ENCODE measurements around the gene VWA8.
"Not testable (repeated sequence)": the region's sequence is repeated elsewhere in the genome, so short reads cannot be mapped to it uniquely, and the experiment has no call there.

The VWA8 gene

DNA sequence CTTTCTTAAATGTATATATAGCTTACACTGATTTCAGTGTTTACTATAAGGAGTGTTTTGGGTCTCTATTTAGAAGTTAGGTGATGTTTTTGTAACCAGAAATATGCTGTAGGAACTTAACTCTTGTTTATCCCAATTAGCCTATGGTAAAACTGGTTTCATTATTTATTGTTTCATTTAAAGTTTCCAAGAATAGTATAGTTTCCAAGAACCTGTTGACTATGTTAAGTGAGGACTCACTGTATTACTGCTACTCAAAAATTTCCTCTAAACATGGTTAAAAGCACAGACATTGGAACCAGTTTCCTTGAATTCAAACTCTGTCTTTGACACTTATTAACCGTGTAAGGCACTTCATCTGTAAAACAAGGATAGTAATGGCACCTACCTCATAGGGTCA lies 316.2 kb downstream of the VWA8 start:
- no peak for DNase-seq (ENCODE audit: low read depth)

DNA sequence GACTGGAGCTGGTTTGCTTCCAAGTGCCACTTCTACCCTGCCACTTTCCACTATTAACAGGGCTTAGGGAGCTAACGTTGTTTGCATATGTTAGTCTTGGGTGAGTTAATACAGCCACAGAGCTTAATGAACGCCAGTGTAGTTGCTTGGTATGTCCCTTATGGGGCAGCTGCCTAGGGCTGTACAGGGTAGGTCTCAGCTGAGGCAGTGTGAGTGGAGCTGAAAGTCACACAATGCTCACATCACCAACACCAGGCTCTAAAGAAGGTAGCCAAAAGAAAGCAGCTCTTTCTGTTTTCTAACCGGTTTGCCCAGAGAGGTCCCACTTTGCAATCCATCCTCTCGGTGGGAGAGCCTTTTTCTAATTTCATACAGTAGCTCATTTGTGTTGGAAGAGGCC lies 317.4 kb downstream of the VWA8 start:
- no peak for DNase-seq (ENCODE audit: low read depth)

- no peak for DNase-seq (ENCODE audit: low read depth)
These were observed 318.9 kb downstream of the VWA8 start for GRCh38 chr13:41641961-41642360.

DNA sequence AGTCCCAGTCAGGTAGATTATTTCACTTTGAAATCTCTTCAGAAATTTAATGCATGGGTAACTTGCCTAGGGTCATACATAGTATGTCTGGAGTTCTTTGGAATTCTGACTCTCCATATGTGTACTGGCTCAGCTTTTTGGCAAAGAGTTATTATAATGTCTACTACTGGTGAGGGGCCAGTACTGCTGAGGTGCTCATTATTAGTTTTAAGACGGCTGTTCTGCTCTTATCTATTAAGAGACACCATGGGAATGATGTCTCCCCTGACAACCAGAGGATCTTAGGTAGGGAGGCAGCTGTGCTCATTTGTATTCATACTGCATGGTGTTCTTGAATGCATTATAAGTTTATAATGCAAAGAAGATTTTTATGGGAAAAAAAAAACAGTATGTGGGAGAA lies 319.5 kb downstream of the VWA8 start:
- DNase-seq (ENCODE audit: low read depth) = no peak

GRCh38 chr13:41639955-41640780 lies 320.7 kb downstream of the VWA8 start:
- DNase-seq (ENCODE audit: low read depth) = no peak

GRCh38 chr13:41639237-41639904 lies 321.5 kb downstream of the VWA8 start:
- no peak for DNase-seq (ENCODE audit: low read depth)

- no peak for DNase-seq (ENCODE audit: low read depth)
These were observed 323.3 kb downstream of the VWA8 start for GRCh38 chr13:41637586-41637985.

GRCh38 chr13:41637032-41637431 lies 323.9 kb downstream of the VWA8 start:
- not testable (repeated sequence) for DNase-seq (ENCODE audit: low read depth)

DNA sequence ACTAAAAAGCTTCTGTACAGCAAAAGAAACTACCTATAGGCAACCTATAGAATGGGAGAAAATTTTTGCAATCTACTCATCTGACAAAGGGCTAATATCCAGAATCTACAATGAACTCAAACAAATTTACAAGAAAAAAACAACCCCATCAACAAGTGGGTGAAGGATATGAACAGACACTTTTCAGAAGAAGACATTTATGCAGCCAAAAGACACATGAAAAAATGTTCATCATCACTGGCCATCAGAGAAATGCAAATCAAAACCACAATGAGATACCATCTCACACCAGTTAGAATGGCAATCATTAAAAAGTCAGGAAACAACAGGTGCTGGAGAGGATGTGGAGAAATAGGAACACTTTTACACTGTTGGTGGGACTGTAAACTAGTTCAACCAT lies 324.3 kb downstream of the VWA8 start:
- DNase-seq (ENCODE audit: low read depth) = not testable (repeated sequence)

GRCh38 chr13:41634407-41634806 lies 326.5 kb downstream of the VWA8 start:
- no peak for DNase-seq (ENCODE audit: low read depth)

DNA sequence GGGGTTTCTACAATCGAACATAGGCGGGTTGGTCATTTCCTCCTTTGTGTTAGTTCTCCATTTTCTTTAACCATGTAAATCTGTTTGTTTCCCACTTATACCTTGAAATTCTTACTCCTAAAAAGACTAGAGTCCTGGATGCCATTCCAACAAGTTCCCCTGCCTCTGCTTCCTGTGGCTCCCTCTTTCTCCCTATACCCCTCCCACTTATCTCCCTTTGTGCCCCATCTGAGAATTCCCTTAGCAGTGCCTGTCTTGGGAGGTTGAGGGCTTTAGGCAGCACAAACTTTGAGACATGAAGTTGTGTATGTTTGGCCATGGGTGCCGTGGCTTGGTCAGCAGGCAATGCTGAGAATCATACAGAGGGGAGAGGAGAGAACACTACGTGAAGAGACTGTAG lies 327.1 kb downstream of the VWA8 start:
- no peak for DNase-seq (ENCODE audit: low read depth)

DNA sequence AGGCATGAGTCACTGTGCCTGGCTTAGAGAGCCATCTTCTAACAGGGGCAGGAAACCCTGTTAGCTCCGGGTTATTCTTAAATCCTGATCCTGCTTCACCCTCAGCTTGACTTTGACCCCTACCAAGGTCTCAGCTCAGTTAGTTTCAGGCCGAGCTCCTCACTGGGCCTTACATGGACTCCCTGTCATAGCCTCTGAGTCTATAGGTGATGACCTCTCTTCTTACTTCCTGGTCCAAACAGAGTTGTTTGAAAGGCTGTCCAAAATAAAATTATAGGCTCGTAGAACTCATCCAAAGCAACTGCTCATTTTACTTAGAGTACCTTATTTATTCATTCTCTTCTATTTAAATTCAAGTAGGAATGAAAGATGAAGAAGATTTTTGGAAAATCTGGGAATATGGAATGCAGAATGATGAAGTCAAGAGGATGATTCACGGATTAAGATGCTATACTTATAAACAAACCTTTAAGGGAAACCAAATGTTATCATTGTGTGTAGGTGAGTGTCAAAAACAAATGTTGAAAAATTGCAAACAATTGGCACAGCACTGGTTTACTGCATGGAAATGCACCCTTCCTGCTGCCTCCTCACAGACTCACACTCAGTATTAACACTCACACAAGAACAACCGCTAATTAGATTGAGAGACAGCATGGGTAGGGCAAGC lies 329.5 kb downstream of the VWA8 start:
- no peak for DNase-seq (ENCODE audit: low read depth)

GRCh38 chr13:41627425-41627824 lies 333.5 kb downstream of the VWA8 start:
- DNase-seq (ENCODE audit: low read depth) = no peak

DNA sequence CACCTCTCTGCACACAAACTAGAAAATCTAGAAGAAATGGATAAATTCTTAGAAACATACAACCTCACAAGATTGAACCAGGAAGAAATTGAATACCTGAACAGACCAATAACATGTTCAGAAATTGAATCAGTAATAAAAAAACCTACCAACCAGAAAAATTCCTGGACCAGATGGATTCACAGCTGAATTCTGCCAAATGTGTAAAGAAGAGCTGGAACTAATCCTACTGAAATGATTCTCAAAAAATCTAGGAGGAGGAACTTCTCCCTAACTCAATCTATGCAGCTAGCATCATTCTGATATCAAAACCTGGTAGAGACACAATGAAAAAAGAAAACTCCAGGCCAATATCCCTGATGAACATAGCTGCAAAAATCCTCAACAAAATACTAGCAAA lies 336.9 kb downstream of the VWA8 start:
- DNase-seq (ENCODE audit: low read depth) = no peak

- no peak for DNase-seq (ENCODE audit: low read depth)
These were observed 338.2 kb downstream of the VWA8 start for GRCh38 chr13:41622432-41623429.

DNA sequence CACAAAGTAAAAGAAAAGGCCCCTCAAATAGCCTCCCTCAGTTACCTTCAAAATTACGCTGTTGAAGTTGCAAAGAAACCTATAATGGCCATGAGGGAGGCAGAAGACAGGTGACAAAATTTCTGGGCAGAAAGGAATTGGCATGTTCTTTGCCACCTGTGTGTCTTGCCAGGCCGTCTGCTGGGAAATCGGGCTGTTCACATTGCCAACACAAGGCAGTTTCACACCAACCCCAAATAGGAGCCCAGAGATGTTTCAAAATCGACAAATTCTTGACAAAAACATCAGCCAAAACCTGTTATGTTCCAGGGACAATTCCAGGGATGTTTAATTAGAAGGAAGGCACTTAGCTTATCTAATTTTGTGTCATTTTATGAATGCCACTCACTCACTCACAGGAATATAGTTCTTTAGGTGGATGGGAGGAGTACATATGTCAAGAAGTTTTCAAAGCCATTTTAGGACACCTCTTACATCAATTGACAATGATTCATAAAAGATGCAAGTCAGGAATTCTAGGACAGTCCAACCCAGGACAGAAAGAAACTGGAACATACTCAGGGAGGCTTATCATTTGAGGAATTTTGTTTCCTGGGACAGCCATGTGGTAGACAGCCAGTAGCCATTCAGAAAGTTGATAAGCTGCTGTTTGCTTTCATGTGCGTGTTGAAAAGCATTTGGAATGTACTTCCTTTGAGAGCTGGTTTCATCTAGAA lies 339.0 kb downstream of the VWA8 start:
- no peak for DNase-seq (ENCODE audit: low read depth)

DNA sequence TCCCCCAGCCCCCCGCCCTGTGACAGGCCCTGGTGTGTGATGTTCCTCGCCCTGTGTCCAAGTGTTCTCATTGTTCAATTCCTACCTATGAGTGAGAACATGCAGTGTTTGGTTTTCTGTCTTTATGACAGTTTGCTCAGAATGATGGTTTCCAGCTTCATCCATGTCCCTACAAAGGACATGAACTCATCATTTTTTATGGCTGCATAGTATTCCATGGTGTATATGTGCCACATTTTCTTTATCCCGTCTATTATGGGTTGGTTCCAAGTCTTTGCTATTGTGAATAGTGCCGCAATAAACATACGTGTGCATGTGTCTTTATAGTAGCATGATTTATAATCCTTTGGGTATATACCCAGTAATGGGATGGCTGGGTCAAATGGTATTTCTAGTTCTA lies 343.3 kb downstream of the VWA8 start:
- DNase-seq (ENCODE audit: low read depth) = not testable (repeated sequence)

- DNase-seq (ENCODE audit: low read depth) = no peak
These were observed 344.8 kb downstream of the VWA8 start for GRCh38 chr13:41616151-41616550.

DNA sequence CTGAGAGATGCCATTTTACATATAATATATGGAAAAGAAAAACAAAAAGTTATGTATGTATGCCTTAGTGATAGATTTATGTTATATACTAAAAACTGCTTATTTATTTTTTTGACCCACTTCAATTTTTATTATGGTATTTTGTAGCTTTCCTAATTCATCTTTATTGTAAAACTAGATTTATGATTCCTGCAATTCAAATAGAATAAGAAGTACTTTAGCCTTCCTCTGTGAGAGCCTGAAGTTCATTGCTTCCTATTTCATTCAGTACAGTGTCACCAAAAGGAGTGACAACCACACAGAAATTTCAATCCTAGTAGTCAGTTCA lies 345.4 kb downstream of the VWA8 start:
- no peak for DNase-seq (ENCODE audit: low read depth)

GRCh38 chr13:41614671-41615527 lies 346.0 kb downstream of the VWA8 start:
- no peak for DNase-seq (ENCODE audit: low read depth)
